CD4-positive, alpha-beta T cell treated with Interleukin-12 subunit alpha and Interleukin-12 subunit beta, for 1 hour (primary cell): ENCODE measurements around the gene NOTUM.

Experiments
- DNase-seq: peaks from one replicate; pipeline ENCODE4 v3.0.0-alpha.2; 2020

Gene NOTUM

GRCh38 chr17:81908793-81909192, 52.2 kb downstream of the NOTUM start:
- DNase-seq: no peak

GRCh38 chr17:81907219-81908145, 53.5 kb downstream of the NOTUM start:
- no peak for DNase-seq

GRCh38 chr17:81906476-81907218, 54.3 kb downstream of the NOTUM start:
- DNase-seq: no peak

GRCh38 chr17:81905993-81906392, 55.0 kb downstream of the NOTUM start:
- no peak for DNase-seq

GRCh38 chr17:81905424-81905875, 55.5 kb downstream of the NOTUM start:
- DNase-seq: no peak

GRCh38 chr17:81904600-81905423, 56.2 kb downstream of the NOTUM start:
- no peak for DNase-seq

- DNase-seq: no peak
Measured at GRCh38 chr17:81903896-81904599, 56.9 kb downstream of the NOTUM start.

GRCh38 chr17:81903415-81903831, 57.6 kb downstream of the NOTUM start:
- DNase-seq: no peak

GRCh38 chr17:81902653-81903414, 58.2 kb downstream of the NOTUM start:
- no peak for DNase-seq
